G401 (cell line): ENCODE results near the gene CDX1. TPM values are rescaled to one million over a fixed set of nuclear protein-coding genes. Genes with fewer than 3 reads are reported as not detected.
A peak's percentile ranks its signal among the peaks of the same experiment; 100 is the strongest.

Experiments used
- DNase-seq: peaks from one replicate; pipeline ENCODE4 v3.0.0-alpha.2; 2015; ENCODE audit warnings: low spot score
- in situ Hi-C: cut with HindIII; loops from 2 replicates; pipeline ENCODE4 v1.10.0; 2016; ENCODE audit warnings: low sequenced_read_pairs, mixed read lengths
- total RNA-seq: library from RNA; depleted of rRNA; stranded (reverse); fragments of >200 nt; shearing (Covaris generic); gene quantifications from 2 replicates; pipeline ENCODE4 v1.2.3, GENCODE V29; 2014

CDX1 gene
- total RNA-seq, 1 experiment from 2014 or later: not detected

DNA sequence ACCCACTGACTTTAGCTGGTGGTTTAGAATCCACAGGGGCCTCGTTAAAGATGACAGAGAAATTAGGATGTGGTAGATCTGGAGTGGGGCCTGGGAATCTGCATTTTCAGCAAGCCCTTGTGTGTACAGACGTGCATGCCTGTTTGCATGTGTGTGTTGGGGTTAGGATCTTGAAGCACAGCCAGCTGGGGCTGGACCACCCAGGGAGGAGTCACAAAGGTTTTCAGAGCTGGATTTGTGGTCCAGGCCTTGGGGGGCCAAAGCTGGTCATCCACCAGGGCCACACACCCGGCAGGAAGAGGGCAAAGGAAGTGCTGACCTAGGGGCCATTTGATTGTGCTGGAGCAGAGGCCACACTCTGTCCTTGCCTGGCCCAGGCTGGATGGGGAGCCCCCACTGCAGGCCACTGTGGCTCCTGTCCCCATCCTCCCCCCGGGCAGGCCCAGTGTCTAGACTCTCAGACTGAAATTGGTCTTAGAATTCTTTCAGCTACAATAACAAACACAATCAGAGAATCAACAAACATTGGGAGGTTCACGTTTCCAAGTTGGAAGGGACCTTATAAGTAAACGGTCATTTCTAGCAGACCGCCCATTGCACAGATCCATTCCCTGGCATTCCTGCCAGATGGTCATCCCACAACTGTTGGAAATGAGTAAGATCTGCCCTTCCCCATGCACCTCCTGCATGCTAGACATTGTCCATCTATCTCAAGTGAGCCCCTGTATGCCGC is 10.3 kb downstream of the CDX1 start:
- no peak for DNase-seq
- in situ Hi-C loops: no loop called here

DNA sequence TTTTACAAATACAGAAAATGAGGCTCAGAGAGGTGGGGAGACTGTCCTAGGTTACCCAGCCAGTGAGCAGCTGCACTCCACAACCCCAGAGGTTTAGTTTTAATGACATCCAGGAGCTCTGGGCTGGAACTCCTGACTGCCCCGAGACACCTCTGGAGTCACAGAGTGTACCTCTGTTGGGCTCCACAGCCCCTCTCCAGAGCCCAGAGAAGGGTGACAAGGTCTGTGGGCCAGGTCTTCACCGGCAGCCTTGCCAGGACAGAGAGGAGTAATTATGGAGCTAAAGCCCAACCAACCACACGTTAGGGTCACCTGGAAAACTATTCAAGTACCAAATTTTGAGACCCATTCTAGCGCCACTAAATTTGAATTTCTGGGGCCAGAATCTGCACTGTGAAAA is 11.1 kb downstream of the CDX1 start:
- in situ Hi-C loops: no loop called here
- no peak for DNase-seq

DNA sequence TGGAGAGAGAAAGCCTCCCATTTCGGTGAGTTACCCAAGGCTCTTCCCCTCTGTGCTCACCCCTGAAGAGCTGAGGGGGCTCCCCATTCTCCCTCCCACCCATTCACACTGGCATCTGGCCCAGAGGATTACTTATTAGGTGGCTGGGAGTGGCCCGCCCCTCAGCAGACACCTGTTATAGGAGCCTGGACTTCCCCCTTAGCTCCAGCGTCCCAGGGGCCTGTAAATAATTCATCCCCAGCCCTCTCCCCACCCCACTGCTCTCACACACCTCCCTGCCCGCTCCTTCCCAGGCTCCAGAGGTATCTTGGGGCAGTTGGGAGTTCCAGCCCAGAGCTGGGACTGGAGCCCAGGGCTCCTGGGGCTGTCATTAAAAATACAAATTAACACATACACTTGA is 11.7 kb downstream of the CDX1 start:
- in situ Hi-C loops: no loop called here
- DNase-seq: no peak

DNA sequence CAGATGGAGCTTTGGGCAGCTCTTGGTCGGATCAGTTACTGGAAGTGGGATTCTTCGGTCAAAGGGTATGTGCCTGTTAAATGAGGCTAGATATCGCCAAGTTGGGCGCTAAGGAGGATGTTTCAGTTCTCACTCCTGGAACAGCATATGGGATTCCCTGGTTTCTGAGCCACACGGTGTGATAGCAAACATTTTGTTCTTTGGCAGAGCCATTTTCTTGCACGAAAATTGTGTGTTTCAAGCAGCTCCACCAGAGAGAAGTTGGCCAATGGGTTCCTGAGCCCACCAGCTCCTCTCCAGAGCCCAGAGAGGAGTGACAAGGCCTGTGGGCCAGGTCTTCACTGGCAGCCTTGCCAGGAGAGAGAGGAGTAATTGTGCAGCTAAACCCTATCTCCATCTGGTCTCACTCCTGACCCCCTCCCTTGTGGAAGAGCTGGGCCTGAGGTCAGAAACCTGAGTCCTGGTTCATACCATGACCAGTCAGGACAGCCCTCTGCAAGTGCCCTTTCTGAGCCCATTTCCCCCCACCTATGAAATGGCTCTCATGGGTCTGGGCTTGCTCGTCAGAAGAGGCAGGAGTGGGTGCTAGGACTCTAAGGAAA is 12.5 kb downstream of the CDX1 start:
- DNase-seq: peak; percentile 61
- in situ Hi-C loops: no loop called here

DNA sequence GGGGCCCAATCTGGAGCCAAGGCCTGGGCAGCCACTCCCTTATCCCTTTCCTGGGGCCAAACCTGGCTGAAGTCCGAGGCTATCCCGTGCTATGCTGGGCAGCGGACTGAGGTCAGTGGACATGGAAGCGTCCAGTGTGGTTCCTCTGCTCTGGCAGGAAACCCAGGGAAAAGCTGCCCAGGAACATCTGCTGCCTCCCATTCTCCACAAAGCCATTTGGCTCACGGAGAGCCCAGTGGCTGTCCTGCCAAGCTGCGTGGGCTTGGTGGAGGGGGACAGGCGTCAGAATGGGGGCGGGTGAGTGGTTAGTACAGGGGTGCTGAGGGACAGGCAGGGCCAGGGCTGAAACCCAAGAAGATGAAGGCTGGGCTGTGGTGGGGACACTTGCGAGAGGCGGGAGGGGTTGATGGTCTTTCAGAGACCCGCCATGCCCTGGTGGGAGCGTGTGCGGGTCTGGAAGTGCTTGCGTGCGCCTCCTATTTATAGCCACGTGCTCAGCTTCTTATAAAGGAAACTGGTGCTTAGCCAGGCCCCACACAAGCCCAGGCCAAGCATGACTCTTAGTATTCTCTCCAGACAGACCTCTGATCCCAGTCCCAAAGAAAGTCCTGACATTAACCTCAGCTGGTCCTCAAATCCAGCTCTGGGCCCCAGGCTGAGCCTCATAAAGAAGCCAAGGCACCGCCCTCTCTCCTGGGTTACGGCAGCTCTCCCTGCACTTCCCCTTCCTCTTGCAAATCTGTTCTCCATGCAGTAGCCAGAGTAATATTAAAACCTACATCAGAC is 13.9 kb downstream of the CDX1 start:
- in situ Hi-C loops: no loop called here
- peak; percentile 89 for DNase-seq

DNA sequence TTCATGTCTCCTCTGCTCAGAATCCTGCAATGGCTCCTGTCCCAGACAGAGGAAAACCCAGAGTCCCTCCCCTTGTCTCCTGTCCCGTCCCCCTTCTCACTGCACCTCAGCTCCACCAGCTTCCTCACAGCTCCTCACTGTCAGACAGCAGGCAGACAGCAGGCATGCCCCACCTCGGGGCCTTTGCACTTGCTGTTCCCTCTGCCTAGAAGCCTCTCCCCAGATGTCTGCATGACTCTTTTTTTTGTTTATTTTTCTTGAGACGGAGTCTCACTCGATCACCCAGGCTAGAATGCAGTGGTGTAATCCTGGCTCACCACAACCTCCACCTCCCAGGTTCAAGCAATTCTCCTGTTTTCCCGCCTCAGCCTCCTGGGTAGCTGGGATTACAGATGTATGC is 14.4 kb downstream of the CDX1 start:
- in situ Hi-C loops: no loop called here
- DNase-seq: no peak

DNA sequence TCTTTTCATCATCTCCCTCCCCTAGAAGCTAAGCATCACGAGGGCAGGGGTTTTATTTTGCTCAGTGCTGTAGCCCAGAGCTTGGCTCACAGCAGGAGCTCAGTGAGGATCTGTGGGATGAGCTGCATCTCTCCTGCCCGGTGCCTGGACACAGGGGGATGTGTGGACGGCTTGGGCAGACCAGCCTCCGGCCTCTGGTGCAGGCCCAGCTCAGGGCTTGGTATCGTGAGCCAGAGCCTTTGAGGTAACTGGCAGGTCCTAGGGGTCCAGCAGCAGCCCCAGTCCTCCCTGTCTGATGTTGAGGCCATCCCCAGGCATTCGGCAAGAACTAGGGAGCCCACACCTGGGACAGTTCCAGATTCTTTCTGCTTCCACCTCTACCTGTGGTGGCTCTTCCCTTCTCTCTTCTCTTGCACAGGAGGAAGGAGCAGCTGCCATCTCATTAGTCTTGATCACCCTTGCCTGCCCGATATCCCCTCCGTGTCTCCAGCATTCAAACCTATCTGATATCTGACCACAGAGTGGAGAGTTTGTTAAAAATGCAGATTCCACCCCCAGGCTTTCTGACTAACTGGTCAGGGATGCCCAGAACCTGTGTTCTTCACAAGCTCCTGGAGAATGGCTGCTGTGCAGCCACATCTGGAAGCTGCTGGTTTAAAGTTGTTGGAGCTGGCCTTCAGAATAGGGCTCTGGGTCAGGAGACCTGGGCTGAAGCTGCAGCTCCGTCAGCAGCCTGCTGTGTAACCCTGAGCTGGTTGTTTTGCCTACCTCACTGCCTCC is 15.4 kb downstream of the CDX1 start:
- in situ Hi-C loops: no loop called here

DNA sequence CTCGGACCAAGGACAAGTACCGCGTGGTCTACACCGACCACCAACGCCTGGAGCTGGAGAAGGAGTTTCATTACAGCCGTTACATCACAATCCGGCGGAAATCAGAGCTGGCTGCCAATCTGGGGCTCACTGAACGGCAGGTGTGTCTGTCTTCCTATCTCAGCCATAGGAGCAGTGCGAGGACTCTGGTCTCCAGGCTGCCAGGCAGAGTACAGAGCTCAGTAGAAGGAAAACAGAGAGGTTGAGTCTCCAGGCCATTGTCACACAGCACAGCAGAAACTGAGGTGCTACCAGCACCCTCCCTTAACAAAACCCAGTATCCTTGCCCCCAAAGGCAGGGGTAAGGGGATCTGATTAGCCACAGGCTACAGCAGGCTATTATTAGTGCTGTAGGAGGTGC is 16.2 kb downstream of the CDX1 start:
- in situ Hi-C loops: no loop called here
- DNase-seq: no peak

More for the DNA sequence above, 15.4 kb downstream of the CDX1 start:
- no peak for DNase-seq

DNA sequence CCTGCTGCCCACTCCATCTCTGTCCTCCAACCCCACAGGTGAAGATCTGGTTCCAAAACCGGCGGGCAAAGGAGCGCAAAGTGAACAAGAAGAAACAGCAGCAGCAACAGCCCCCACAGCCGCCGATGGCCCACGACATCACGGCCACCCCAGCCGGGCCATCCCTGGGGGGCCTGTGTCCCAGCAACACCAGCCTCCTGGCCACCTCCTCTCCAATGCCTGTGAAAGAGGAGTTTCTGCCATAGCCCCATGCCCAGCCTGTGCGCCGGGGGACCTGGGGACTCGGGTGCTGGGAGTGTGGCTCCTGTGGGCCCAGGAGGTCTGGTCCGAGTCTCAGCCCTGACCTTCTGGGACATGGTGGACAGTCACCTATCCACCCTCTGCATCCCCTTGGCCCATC is 16.9 kb downstream of the CDX1 start:
- in situ Hi-C loops: no loop called here
- no peak for DNase-seq

DNA sequence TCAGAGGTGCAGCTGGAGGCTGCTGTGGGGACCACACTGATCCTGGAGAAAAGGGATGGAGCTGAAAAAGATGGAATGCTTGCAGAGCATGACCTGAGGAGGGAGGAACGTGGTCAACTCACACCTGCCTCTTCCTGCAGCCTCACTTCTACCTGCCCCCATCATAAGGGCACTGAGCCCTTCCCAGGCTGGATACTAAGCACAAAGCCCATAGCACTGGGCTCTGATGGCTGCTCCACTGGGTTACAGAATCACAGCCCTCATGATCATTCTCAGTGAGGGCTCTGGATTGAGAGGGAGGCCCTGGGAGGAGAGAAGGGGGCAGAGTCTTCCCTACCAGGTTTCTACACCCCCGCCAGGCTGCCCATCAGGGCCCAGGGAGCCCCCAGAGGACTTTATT is 17.4 kb downstream of the CDX1 start:
- in situ Hi-C loops: no loop called here
- DNase-seq: no peak

DNA sequence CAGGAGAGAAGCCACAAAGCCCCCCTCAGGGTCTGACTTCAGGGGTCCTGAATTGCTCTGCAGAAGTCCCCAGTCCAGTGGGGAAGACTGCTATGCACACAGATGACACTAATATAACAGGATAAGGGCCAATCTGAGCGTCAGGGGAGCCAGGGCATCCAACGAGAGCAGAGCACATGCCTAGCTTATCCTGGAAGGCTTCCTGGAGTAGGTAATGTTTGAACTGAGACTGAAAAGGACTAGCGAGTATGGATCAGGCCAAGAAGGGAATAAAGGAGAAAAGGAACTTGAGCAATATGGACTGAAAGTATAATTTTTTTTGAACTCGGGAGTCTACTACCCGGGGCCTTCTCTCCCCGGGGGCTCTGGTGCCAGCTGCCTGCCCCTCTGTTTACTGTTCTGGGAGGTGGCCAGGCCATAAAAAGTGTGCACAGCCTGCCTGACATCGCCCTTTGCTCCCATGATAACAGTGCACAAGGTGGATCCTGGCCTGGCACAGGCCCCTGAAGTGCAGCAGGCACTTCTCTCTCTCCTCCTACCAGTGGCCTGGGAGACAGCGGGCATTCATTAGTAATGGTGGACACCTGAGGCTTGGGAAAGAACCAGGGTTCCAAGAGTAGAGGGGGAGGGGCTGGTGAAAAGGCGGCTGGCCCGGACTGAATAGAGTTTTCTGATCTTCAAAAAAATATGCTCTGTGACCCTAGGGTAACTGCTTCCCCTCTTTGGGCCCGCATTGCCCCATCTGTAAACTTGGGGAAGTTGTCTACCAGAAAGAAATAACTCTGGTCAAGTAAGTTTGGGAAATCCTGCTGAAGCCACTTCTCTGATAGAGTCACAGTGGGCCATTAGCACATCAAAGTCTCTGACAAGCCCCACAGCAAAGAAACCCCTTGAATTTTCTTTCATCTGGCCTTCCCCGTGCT is 18.7 kb downstream of the CDX1 start:
- DNase-seq: no peak
- in situ Hi-C loops: no loop called here

DNA sequence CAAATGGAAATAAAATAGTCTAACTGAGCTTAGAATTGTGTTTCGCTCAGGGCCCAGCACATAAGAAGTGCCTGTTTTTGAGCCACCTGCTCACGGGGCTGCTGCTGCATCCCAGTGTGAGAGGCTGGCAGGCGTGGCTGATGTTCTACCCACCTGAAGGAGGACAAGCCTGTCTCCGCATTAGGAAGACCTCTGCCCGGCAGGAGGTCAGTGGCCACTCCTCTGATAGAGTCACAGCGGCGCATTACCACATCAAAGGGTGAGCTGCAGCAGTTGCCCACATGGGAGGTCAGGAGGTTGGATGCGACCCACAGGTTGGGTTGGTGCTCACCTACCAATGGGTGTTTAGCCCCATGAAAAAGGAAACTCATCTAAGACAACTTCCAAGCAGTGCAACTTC is 19.6 kb downstream of the CDX1 start:
- in situ Hi-C loops: no loop called here
- no peak for DNase-seq

DNA sequence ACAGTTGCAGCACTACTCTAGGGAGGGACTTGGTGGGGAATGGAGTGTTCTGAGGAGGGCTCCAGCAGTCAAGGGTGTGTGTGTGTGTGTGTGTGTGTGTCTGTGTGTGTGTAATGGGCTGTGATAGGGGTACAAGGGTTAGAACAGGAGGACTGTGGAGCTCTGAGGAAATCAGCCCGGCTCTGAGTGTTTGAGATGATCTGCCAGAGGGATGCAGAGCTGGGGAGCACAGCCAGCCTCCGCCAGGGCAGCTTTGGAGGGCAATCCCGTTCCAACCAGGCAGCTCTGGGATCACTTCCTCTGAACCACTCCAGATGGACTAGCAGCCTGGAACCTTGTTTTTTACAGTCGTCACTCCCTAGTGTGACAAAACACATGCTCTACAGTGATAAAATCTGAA is 20.3 kb downstream of the CDX1 start:
- peak; percentile 94 for DNase-seq
- in situ Hi-C loops: no loop called here

DNA sequence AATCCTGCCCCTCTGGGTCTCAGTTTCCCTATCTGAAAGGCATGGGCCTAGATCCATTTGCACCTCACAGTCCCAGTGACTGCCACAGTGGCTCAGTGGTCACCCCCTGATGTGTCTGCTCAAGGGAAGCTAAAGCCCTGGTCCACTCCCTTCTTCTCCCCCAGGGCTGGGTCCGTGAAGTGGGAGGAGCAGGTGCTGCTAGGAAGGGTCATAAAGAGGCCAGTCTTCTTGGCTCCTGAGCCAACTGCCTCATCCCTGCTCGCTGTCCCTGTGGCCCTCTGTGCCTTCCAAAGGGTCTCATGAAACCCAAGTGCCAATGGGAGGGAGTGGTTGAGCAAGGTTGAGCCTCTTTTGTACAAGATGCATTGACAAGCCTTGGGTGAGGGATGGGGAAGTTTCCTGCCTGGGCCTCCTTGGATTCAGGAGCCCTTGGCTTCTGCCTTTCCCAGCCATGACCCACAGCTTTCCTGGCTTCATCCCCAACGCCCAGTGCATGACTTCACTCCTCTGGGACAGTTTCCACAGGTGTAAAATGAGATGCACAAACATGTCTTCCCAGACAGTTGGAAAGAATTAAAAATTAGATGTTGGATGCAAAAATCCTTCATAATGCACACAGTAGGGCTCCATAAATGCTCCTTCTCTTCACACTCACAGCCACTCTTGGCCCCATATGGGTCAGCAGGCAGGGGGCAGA is 21.7 kb downstream of the CDX1 start:
- in situ Hi-C loops: no loop called here
- DNase-seq: no peak

DNA sequence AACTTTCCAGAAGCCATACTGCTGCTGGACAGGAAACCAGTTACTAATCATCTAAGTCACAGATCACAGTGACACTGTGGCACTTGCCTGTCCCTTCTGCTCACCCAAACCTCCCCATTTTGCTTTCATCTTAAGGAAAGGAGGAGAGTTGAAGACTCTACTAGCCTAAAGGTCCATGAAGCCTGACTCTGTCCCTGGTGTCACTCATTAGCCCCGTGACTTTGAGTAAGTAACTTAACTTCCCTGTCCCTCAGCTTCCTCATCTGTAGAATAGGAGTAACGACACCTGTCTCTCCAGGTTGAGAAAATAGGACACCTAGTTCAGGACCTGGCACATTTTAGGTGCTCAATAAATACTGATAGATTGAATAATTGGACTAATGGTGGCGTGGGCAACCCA is 22.7 kb downstream of the CDX1 start:
- in situ Hi-C loops: no loop called here
- DNase-seq: peak; percentile 26

DNA sequence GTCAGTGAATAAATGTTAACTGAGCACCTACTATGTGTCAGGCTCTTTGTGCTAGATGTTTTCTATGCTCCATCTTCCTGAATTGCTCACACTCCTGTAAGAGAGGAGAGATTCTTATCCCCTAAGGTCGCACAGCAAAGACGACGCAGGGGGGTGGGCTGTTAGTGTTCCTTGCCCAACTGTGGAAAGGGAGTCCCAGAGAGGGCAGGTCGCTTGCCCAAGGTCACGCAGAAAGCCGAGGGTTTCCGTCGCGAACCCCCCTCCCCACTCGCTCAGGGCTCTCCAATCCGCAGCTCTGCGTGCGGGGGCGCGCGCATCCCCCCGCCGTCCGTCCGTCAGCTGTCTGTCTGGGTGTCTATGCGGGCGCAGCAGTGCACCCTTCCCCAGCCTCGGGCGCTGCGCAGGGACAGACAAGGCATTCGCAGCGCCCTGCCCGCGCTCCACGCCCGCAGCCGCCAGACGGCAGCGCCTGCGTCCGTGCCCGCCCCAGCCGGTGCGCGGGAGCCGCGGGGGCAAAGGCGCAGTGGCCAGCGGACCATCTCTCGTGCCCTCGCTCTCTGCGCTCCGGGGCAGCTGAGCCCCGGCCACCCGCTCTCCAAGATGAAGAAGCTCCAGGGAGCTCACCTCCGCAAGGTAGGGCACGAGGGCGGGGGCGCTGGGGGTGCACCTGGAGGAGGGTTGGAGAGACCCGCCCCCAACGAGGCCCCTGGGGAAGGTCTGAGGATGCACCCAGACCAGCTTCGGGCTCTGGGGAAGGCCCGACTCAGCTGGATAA is 23.3 kb downstream of the CDX1 start, which contains the start of gene SLC6A7:
Gene SLC6A7, plus strand, starts transcription at position 335 of the 775 bp plus-strand sequence. Its CDS starts 266 bp downstream, at position 601.
- in situ Hi-C loops: no loop called here
- peak; percentile 53 for DNase-seq

DNA sequence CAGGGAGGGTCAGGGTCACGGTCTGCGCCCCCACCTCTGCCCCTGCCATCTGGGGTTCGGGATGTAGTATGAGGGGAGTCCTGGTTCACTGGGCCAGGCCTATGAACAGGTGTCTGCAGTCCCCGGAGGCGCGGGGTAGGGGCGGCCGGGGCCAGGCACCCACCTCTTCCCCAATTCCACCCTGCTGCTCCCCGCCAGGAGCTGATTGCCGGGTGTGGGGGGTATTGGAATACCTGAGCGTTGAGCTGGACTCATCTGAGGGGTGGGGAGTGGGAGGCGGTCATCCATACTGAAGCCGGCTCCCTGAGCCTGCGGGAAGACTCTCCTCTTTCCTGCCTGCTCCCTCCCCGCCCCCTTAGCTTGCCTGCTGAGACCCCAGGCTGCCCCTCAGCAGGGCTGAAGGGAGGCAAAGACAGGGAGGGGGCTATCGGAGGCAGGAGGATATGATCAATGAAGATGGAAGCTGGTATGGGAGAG is 24.0 kb downstream of the CDX1 start:
- in situ Hi-C loops: no loop called here

More for the DNA sequence above, 24.0 kb downstream of the CDX1 start:
- peak; percentile 18 for DNase-seq
